Measurements from ENCODE around the gene ETV6.

DNA sequence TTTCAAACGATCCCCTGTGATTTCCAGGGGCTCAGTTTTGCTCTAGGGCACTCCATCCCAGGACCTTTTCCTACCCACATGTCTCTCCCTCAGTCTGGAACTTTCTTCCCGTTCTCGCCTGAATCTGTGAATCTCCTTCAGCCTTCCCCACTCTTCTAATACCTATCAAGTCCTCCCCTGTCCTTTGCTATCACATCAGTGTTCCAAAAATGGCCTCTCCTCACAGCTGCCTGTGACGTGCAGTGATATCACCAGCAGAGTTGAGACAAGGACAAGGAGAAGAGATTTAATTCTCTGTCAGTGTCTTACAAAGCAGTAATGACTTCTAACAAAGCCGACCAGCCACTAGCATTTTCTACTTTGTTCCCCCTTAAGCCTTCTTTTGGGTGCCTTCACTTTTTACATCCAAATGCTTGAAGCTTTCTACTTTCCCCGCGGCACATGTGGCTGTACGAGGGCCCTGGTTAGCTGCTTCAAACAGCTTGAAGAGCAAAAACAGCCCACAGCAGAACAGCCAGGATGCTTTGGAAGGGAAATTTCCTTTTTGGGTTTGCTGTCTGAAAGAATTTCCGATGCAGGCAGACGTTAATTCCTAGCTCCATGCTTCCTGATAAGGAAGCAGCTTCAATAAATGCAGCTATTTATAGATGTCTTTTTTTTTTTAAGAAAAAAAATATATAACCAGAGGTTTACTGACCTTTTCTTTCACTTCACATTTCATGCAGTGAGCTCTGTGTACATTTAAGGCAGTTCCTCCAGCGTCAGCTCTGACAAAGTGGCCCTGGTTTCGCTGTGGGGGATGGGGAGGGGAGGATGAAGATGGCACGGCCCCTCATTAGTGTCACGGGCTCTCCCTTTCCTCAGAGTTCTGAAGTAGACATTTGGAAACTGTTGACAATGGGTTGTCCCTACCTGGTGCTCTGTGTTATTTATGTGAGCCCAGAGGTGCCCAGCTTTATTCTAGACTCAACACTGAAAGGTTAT lies 109.3 kb downstream of the ETV6 start:
- TF ChIP-seq POLR2A (IDR thresholded peaks at IDR 0.05; ENCODE audit: low read length) (no peak), GATA1 (IDR thresholded peaks at IDR 0.05; ENCODE audit: low read depth, low read length) (no peak)

Data from erythroblast (primary cell).